Endothelial cell of umbilical vein (primary cell): Measurements from ENCODE around the gene PTPRF. TPM values are rescaled to one million over a fixed set of nuclear protein-coding genes. Genes with fewer than 3 reads are reported as not detected.

Experiments
- BruUV-seq: library from RNA; stranded (reverse); fragments of 400-500 nt; replicated peaks from 2 replicates; lab custom pipeline; 2021; lab: Mats Ljungman, UMichigan
- CTCF ChIA-PET: fragments of 300-600, 350-600 bp; sonication (Branson Sonifier 250); formaldehyde crosslinking; loops from one replicate; lab custom pipeline; 2021; ENCODE audit warnings: antibody characterized with exemption, inconsistent platforms; lab: Charles Lee
- POLR2A ChIA-PET: fragments of 300-600, 350-600 bp; sonication (Branson Sonifier 250); formaldehyde crosslinking; loops from one replicate; lab custom pipeline; 2021; ENCODE audit warnings: antibody characterized with exemption, inconsistent platforms; lab: Charles Lee
- DNase-seq: peaks from one replicate; pipeline ENCODE4 v3.0.0-alpha.2; 2011; ENCODE audit warnings: low read depth, low spot score
- FAIRE-seq: peaks from 2 replicates; lab custom pipeline; 2011; peaks lifted over from hg19 to GRCh38; lab: Jason Lieb, UNC
- H2AFZ ChIP-seq: 2 replicates; pipeline ENCODE4 v1.6.0; 2012; ENCODE audit warnings: low read depth, low read length, control low read depth, inconsistent platforms
- H3K27ac ChIP-seq: 2 replicates; pipeline ENCODE4 v1.5.1; 2011; ENCODE audit warnings: low read depth, mild to moderate bottlenecking, control low read depth, low read length, moderate library complexity; ENCODE audit not compliant: insufficient read depth
- H3K27me3 ChIP-seq, 2 experiments: 2 replicates each; pipeline versions ENCODE4 v1.6.0 to v1.6.1; 2011; ENCODE audit warnings: low read length in 2 of 2, mixed read lengths in 1 of 2; ENCODE audit not compliant: control insufficient read depth in 2 of 2, insufficient read depth in 2 of 2
- H3K36me3 ChIP-seq, 2 experiments: 2 replicates in 1 of 2; 3 replicates in 1 of 2; pipeline ENCODE4 v1.5.1; 2011; ENCODE audit warnings: low read length in 2 of 2, mild to moderate bottlenecking in 1 of 2, moderate library complexity in 1 of 2; ENCODE audit not compliant: control insufficient read depth in 2 of 2, insufficient read depth in 2 of 2; ENCODE audit errors: extremely low read depth in 1 of 2
- H3K4me1 ChIP-seq: 3 replicates; pipeline ENCODE4 v1.5.1; 2011; ENCODE audit warnings: mild to moderate bottlenecking, low read length; ENCODE audit not compliant: control insufficient read depth, insufficient read depth; ENCODE audit errors: extremely low read depth
- H3K4me2 ChIP-seq: 2 replicates; pipeline ENCODE4 v1.6.1; 2011; ENCODE audit warnings: low read length, control low read depth, mixed read lengths; ENCODE audit not compliant: insufficient read depth
- H3K4me3 ChIP-seq, 3 experiments: fragments of 200-600 bp in 1 of 3; sonication (generic), shearing (Covaris generic) in 1 of 3; replicated peaks in 1 of 3; 2 replicates each; pipeline ENCODE4 v1.5.1; 2011 to 2016; ENCODE audit warnings: control low read depth in 3 of 3, low read length in 3 of 3, mild to moderate bottlenecking in 2 of 3, inconsistent platforms in 1 of 3, low read depth in 1 of 3, moderate library complexity in 1 of 3; ENCODE audit not compliant: insufficient read depth in 1 of 3
- H3K79me2 ChIP-seq: 2 replicates; pipeline ENCODE4 v1.6.0; 2012; ENCODE audit warnings: low read length, inconsistent platforms; ENCODE audit not compliant: control insufficient read depth, insufficient read depth
- H3K9ac ChIP-seq: replicated peaks from 2 replicates; pipeline ENCODE3; 2011; ENCODE audit warnings: low read length, control low read depth; ENCODE audit not compliant: insufficient read depth; ENCODE audit errors: extremely low read depth
- H3K9me1 ChIP-seq: replicated peaks from 3 replicates; pipeline ENCODE4 v1.6.0; 2011; ENCODE audit warnings: mild to moderate bottlenecking, low read length; ENCODE audit not compliant: control insufficient read depth, insufficient read depth; ENCODE audit errors: extremely low read depth
- H3K9me3 ChIP-seq: replicated peaks from 2 replicates; pipeline ENCODE4 v1.5.1; 2012; ENCODE audit warnings: low read length, inconsistent platforms; ENCODE audit not compliant: control insufficient read depth, insufficient read depth
- H4K20me1 ChIP-seq: replicated peaks from 2 replicates; pipeline ENCODE3; 2011; ENCODE audit warnings: mild to moderate bottlenecking, low read length; ENCODE audit not compliant: control insufficient read depth, insufficient read depth; ENCODE audit errors: extremely low read depth
- CTCF ChIP-seq, 2 donors: IDR thresholded peaks; 1 replicate in 1 of 2; 2 replicates in 1 of 2; pipeline ENCODE4 v1.5.1; 2011; ENCODE audit warnings: low read length in 2 of 2, mild to moderate bottlenecking in 2 of 2, moderate library complexity in 2 of 2, control low read depth in 1 of 2, inconsistent platforms in 1 of 2, low read depth in 1 of 2; ENCODE audit not compliant: insufficient read depth in 1 of 2; ENCODE audit errors: extremely low read depth in 1 of 2
- EZH2 ChIP-seq: IDR thresholded peaks from 2 replicates; pipeline ENCODE4 v1.6.1; 2012; ENCODE audit warnings: borderline replicate concordance, low read depth, mild to moderate bottlenecking, moderate library complexity, low read length, inconsistent platforms; ENCODE audit not compliant: severe bottlenecking
- GATA2 ChIP-seq: IDR thresholded peaks from 2 replicates; pipeline ENCODE4 v1.7.0; 2011; ENCODE audit warnings: low read depth, mild to moderate bottlenecking, moderate library complexity, mixed read lengths, low read length; ENCODE audit not compliant: insufficient read length, insufficient read depth
- JUN ChIP-seq: IDR thresholded peaks from 2 replicates; pipeline ENCODE4 v1.6.1; 2011; ENCODE audit warnings: borderline replicate concordance, low read depth; ENCODE audit not compliant: insufficient read length, insufficient read depth
- POLR2AphosphoS5 ChIP-seq: IDR thresholded peaks from 2 replicates; pipeline ENCODE4 v1.6.1; 2012; ENCODE audit warnings: low read depth, mild to moderate bottlenecking, control low read depth, low read length, moderate library complexity; ENCODE audit not compliant: insufficient read depth
- dilution Hi-C: fragments of 300-500 bp; cut with MboI; formaldehyde crosslinking; loops from one replicate; pipeline ENCODE4 v1.15.0; 2019; ENCODE audit warnings: low sequenced_read_pairs; ENCODE audit not compliant: extremely low pct_ligation_motif_present
- intact Hi-C: fragments of 100-400 bp; cut with micrococcal nuclease; formaldehyde crosslinking; loops from one replicate; pipeline ENCODE4 v1.10.0; 2022
- polyA plus RNA-seq, 4 experiments: library from polyadenylated mRNA; depleted of rRNA in 3 of 4; stranded (reverse) in 3 of 4; unstranded in 1 of 4; fragments of >200 nt; gene quantifications; 2 replicates each; pipeline versions ENCODE4 v1.2.1 to v1.2.3, GENCODE V29; 2011 to 2012; ENCODE audit warnings: missing spikeins in 1 of 4
- total RNA-seq: library from RNA; stranded (reverse); gene quantifications from 2 replicates; pipeline ENCODE4 v1.2.3, GENCODE V29; 2021

Gene PTPRF
- total and polyA plus RNA-seq, 2 donors (not counting 3 experiments of a cell fraction or from before 2014, with no cell fraction given) = 217 to 338 TPM

DNA sequence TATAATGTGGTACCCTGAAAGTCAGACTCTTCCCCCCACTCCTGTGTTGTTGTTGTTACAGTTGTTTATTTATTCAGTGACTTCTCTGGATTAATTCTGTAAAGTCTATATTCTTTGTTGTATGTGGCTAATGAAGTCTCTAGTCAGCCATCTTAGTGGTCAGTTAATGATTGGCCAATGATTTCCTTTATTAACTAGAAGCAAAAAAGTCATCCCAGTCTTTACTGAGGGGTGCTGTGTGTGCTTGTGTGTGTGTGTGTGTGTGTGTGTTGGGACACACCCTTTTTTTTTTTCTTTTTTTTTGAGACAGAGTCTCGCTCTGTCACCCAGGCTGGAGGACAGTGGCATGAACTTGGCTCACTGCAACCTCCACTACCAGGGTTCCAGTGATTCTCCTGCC lies 39.6 kb upstream of the PTPRF start:
- no peak overlapping the region for H3K9ac ChIP-seq
- no peak overlapping the region for H3K4me3 ChIP-seq
- dilution Hi-C loops (no loop called here), intact Hi-C loops (no loop called here)
- no peaks in the 10 kb centered on the region for H3K79me2 ChIP-seq
- no peaks in the 10 kb centered on the region for H4K20me1 ChIP-seq
- peaks cover 5% of the 10 kb centered on the region for H3K4me1 ChIP-seq
- H2AFZ ChIP-seq = no peak overlapping the region
- H3K9me3 ChIP-seq = peaks cover 2% of the 10 kb centered on the region
- TF ChIP-seq EZH2 = no peak
- H3K4me2 ChIP-seq = no peak overlapping the region
- H3K36me3 ChIP-seq = no peaks in the 10 kb centered on the region
- no peak overlapping the region for H3K27ac ChIP-seq
- ChIA-PET POLR2A (interaction anchor here (0.5 kb wide), 1 partner anchor 10 kb away, joined by 6 read pairs; no protein-coding TSS in a partner anchor), CTCF (no interaction called here)
- no peaks in the 10 kb centered on the region for H3K27me3 ChIP-seq
- H3K9me1 ChIP-seq = no peaks in the 10 kb centered on the region
- no TSS peak for BruUV-seq
- DNase-seq = no peak
- FAIRE-seq = no peak

- FAIRE-seq = no peak
Observed at GRCh38 chr1:43492826-43493225, 37.9 kb upstream of the PTPRF start.

More at GRCh38 chr1:43492826-43493225, 37.9 kb upstream of the PTPRF start:
- Histone ChIP-seq H3K27ac (no peak overlapping the region), H3K4me3 (no peak overlapping the region), H3K9me1 (no peaks in the 10 kb centered on the region), H3K9ac (no peak overlapping the region), H3K27me3 (no peaks in the 10 kb centered on the region), H4K20me1 (no peaks in the 10 kb centered on the region), H2AFZ (peak overlapping the region; percentile 28), H3K4me2 (no peak overlapping the region), H3K9me3 (peaks cover 1% of the 10 kb centered on the region), H3K79me2 (no peaks in the 10 kb centered on the region), H3K36me3 (no peaks in the 10 kb centered on the region), H3K4me1 (peaks cover 5% of the 10 kb centered on the region)
- dilution Hi-C loops (no loop called here), intact Hi-C loops (no loop called here)
- POLR2A ChIA-PET = no interaction called here
- peak; percentile 82 for DNase-seq
- no TSS peak for BruUV-seq
- TF ChIP-seq GATA2 (peak; percentile 24), JUN (no peak), CTCF (IDR thresholded peaks at IDR 0.05; ENCODE audit: extremely low read depth in 1 of 2, insufficient read depth in 1 of 2, low read depth in 1 of 2, low read length in 2 of 2) (no peak), POLR2AphosphoS5 (no peak)
- CTCF ChIA-PET = interaction anchor here (1.1 kb wide), 1 partner anchor 11 kb away, joined by 3 read pairs; no protein-coding TSS in a partner anchor
